ENCODE data around the gene ANG.
"Not testable (repeated sequence)": the region's sequence is repeated elsewhere in the genome, so short reads cannot be mapped to it uniquely, and the experiment has no call there.

The ANG gene

DNA sequence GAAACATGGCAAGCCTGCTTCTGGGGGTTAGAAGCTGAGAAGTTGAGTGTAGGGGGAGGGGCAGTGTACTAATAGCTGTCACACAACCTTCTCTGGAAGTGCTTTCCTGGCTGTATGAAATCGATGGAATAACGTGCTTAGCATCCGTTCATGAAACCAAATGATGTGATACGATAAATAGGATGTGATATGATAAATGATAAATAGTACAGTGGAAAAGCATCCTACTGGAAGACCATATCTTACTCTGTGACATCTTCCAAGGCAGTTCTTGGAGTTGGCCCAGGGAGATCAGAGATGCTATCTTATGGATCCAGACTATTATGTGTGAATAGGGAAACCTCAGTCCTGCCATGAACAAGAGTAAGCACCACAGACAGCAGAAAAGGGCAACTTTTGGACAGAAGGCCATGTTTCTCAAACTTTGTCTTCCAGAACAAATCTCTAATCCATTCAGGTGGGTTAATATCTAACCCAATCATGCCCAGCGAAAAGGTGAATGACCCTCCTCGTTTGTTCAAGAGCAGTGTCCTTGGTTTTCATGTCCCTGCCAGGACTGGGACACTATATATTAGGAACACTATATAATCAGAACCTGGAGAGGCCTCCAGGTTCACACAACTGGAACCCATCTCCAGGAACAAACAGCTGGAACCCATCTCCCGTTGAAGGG is at the start of gene ANG:
Gene ANG, plus strand, starts transcription at position 598 of the 673 bp plus-strand sequence. CDS start 4,801 bp downstream, outside the sequence.
- DNase-seq: no peak

DNA sequence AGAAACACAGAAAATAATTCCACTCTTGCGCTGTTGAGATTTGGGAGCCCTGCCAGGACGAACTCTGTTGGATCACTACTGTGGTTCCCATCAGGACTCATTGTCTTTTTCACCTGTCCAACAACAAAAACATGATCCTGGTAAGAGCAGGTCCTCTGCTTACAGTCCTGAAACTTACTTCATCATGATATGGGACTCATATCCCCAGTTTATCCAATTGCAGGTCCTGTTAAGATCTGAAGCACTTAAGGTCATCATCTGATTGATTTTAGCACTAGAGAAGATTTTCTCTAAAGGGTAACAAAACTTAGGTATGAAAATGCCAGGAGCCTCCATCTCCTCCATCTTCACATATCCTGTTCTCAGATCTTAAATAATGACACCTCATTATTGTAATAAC is 47.0 kb upstream of the ANG start, which contains the start of gene OR6S1:
Gene OR6S1, minus strand, starts transcription at position 101 of the 400 bp plus-strand sequence. Its CDS starts 0 bp downstream, at position 101.
- no peak for DNase-seq

DNA sequence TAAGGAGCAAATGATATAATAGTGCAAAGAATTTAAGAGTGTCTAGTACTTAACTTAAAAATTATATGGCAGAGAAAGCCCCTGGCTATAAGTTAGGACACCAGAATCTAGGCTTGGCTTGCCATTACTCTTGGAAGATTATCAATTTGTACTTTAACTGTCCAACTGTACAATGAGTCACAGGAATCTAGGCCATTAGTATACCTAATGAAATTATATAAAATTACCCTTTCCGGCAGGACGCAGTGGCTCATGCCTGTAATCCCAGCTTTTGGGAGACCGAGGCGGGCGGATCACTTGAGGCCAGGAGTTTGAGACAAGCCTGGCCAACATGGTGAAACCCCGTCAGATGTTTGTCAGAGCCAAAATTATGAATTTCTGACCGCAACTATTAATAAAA is 46.4 kb upstream of the ANG start:
- DNase-seq: no peak

DNA sequence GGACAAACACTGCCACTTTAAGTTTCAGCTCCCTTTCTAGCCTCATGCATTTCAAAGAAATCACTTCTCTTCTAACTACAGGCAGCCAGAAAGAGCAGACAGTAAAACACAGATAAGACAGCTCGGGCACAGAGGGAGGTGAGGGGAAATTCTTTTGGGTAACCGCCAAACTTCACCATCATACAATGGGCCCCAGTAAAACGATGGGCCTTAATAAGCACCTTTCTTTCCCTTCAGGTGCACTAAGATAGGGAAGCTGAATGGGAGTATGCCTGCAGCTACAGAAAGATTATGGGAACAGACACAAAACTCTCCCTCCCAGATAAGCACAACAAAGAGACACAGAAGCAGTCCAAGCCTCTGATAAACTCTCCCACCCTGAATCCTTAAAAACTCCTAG is 45.8 kb upstream of the ANG start:
- DNase-seq: not testable (repeated sequence)

DNA sequence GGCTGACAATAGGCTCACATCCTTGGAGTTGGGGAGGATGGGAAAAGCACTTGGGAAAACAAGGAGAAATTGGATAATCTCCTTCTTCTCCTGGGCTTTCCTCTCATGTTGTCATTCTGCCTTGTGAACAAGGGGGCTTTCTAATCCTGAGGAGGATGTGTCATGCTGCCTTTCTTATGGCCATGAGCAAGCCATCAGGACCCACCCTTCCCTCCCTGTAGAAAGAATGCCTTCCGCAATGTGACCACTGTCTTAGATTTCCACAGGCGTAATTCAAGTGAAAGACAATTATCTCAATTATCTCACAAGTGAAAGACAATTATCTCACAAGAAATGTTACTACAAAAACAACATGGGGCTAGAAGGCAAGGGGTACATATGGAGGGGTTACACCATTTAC is 44.0 kb upstream of the ANG start:
- DNase-seq: no peak

DNA sequence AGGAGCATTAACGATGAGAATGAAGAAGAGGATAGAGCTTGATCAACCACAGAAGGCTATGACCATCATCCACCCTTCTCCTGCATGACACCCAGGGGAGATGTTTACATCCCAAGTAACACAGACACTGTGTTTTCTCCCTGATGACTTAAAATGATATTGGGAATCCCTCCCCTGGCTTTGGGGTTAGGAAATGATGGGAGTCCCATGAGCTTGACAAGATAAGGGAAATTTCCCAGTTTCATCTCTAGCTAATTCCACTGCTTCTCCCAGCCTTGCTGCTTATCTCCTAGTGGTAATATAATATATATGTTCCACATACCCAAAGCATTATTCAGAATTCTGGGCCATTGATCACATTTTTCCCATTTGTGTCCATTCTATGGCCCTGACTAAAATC is 43.1 kb upstream of the ANG start:
- DNase-seq: no peak

DNA sequence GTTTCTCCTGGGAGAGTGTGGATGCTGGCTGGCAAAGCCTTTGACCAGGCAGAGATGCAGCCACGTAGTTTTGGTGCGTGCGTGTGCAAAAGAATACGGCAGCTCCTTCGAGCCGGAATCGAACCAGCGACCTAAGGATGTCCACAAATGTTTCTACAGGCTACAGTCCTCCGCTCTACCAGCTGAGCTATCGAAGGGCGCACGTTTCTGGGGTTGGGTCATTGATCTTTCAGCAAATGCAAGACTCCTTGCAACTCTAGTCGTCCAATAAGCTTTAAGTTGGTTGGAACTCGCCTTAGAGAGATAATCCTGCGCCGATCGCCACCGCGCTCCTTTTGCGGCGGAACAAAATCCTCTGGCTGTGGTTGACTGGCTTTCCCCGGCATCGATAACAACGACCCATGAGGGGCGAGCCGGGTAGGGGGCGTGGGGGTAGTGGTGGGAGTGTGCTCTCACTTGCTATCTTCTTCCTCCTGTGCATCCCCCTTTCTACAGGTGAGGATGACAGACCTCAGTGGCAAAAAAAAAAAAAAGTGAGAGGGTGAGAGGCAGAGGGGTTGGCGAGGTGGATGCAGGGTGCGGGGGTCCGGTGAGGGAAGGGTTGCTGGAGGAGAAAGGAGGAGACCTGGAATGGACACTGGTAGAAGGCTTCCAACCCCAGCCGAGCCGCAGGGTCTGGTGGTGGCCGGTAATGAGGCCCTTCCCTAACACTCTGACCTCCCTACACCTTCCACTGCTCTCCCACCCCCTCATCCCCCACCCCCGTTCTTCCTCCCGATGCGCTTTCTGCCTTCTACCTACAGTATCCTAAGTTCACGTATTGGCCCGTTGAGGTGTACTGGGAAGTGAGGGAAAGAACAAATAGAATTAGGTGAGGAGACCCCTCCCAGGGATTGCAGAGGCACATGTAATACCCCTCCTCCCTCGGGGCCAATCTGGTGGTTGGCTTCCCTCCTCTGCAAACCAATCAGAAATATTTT is 35.3 kb upstream of the ANG start:
- peak; percentile 50 for DNase-seq

DNA sequence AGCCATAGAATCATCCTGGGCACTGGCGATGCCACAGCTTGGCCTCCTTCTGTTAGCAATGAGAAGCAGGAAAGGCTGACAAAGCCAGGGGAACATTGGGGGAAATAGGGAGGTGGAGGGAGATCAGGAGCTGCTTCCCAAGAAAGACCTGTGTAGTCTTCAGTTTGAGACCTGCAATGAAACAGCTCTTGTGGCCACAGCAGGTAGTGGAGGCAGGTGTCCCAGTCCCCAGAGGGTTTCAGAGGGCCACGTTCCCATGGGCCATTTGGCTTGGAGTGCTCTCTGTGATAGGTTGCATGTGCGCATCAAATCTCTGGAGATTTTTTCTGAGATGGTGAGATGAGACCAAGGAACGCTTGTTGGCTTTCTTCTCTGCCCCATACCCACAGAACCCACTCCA is 32.7 kb upstream of the ANG start:
- DNase-seq: no peak

DNA sequence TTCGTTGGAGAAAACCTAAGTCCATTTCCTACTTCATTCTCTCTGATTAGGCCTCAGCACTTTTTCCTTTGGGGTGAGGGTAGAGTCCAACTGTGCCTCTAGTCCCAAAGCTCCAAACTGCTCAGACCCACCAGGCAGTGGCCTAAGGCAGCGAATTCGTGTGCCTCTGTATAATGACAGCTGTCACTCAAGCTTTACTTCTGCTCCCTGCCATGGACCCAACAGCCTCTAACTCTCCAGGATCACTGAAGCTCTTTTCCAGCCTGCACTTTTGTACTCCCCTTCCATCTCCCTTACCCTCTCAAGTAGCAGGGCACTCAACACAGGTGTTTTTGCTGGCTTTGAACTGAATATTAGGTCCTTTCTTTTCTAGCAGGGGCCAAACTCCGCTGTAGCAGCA is 32.3 kb upstream of the ANG start:
- DNase-seq: no peak

DNA sequence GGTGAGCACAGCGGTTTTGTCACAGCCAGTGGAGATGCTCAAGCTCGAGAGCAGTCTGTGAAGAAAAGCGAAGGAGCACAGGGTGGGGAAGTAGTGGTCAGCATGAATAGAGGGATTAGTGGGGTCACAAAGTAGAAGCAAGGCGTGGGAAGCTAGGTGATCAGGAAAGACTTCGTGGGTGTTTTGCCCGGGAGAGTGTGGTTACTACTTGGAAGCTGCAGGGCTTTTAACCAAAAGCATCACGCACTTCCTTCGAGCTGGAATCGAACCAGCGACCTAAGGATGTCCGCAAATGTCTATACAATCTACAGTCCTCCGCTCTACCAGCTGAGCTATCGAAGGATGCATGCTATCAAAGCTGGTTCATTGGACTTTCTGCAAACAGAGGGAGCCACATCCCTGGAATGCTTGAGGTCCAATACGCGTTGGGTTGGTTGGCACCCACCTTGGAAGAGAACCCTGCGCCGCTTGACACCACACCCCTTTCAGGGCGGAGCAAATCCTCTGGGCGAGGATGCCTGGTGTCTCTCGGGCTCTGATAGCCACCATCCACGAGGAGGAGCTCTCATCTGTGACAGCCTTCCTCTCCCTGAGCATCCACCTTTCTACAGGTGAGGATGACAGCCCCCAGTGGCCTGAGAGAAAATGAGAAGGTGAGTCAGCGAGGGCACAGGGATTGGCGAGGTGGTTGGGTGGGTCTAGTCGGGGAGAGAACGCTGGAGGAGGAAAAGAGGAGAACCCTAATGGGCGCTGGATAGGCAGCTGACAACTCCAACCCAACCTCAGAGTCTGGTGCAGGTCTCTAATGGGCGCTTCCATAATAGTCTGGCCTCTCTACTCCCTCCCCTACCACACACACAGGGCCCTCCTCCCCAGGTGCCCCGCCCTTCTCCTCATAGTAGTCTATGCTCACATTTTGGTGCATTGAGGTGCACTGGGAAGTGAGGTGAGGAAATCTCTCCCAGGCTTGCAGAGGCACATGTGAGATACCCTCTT is 31.1 kb upstream of the ANG start:
- no peak for DNase-seq

DNA sequence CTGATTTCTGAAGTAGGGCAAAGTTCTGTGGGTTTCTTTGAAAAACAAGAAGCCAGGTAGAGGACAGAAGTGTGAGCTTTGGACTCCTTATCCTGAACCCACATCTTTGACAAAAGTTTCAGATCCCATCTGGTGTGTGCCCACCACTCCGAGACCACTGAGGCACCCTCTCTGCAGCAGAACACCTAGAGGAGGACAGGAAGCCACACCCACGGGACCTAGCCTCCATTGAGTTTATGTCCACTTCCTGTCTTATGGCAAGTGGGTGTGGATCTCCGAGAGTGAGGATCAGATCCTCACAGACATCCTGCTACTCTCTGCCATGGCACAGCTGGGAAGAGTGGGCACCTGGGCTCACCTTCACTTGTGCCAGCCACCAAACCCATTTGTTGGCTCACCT is 30.3 kb upstream of the ANG start:
- DNase-seq: no peak

DNA sequence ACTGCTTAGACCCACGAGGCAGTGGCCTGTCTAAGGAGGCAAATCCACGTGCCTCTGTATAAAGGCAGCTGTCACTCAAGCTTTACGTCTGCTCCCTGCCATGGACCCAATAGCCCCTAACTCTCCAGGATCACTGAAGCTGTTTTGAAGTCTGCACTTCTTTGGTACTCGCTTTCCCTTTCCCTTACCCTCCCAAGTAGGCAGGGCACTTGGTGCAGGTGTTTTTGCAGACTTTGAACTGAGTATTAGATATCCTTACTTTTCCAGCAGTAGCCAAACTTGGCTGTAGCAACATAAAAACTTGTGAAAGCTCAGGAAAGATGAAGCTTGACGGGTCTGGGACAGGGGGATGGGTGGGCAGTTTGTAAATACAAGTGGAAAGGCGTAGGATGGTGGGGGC is 29.2 kb upstream of the ANG start:
- DNase-seq: no peak

DNA sequence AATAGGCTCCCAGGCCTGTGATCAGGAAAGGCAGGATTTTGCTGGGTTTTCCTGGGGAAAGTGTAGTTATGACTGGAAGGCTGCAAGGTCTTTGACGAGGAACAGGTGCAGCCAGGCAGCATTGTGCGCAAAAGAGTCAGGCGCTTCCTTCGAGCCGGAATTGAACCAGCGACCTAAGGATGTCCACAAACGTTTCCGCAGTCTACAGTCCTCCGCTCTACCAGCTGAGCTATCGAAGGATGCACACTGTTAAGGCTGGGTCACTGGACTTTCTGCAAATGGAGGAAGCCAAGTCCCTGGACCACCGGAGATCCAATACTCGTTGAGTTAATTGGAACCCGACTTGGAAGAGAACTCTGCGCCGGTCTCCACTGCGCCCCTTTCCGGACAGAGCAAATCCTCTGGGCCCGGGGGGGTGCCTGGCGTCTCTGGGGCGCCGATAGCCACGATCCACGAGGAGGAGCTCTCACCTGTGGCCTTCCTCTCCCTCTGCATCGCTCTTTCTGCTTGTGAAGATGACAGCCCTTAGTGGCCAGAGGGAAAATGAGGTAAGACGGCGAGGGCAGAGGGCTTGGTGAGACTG is 28.7 kb upstream of the ANG start:
- no peak for DNase-seq

DNA sequence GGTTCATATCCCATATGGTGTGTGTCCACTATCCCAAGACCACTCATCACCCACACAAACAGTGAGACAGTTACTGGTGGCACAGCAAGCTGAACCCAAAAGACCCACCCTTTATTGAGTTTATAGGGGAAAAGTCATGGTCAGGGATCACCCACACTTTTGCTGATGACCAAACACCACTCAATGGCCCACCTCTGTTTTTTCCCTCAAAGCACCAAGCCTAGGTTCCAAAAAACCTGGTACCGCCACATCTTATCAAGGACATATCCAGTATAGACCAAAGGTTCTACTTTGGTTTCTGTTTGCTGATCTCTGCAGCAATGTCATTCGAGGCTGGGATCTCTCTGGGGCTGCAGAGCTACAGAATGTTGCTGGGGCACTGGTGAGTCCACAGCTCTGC is 27.4 kb upstream of the ANG start:
- no peak for DNase-seq

DNA sequence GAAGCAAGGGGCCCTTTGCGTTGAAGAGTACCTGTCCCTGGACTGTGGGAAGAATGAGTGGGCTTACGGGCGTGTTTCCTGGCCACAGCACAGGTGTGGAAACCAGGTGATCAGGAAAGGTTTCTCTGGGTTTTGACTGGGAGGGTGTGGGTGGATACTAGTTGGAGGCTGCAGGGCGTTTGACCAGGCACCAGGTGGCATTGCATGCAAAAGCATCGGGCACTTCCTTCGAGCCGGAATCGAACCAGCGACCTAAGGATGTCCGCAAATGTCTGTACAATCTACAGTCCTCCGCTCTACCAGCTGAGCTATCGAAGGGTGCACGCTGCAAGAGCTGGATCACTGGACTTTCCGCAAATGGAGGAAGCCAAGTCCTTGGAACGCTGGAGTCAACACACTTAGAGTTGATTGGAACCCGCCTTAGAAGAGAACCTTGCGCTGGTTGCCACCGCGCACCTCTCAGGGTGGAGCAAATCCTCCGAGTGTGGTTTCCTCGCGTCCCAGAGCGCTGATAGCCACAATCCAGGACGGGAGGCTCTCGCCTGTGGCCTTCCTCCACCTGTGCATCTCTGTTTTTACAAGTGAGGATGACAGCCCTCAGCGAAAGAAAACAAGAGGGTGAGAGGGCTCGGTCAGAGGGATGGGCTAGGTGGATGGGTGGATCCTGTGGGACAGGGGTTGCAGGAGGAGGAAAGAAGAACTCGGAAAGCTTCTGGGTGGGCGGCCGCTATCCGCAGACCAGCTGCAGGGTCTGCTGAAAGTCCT is 25.4 kb upstream of the ANG start:
- peak; percentile 54 for DNase-seq

DNA sequence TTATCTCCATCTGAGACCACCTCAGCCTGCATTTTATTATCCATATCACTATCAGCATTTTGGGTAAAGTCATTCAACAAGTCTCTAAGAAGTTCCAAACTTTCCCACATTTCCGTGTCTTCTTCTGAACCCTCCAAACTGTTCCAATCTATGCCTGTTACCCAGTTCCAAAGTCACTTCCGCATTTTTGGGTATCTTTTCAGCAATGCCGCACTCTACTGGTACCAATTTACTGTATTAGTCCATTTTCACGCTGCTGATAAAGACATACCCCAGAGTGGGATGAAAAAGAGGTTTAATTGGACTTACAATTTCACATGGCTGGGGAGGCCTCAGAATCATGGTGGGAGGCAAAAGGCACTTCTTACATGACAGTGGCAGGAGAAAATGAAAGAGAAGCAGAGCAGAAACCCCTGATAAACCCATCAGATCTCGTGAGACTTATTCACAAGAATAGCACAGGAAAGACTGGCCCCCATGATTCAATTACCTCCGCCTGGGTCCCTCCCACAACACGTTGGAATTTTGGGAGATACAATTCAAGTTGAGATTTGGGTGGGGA is 22.1 kb upstream of the ANG start:
- DNase-seq: not testable (repeated sequence)

DNA sequence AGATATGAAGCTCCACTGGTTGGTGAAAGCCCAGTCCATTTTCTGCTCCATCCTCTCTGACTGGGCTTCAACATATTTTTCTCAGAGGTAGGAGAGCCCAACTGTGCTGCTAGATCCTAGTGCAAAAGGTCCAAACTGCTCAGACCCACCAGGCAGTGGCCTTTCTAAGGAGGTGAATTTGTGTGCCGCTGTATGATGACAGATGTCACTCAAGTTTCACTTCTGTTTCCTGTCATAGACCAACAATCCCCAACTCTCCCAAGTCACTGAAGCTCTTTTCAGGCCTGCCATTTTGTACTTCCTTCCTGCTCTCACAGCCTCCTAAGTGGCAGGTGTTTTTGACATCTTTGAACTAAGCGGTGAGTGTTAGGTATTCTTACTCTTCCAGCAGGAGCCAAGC is 20.6 kb upstream of the ANG start:
- no peak for DNase-seq

DNA sequence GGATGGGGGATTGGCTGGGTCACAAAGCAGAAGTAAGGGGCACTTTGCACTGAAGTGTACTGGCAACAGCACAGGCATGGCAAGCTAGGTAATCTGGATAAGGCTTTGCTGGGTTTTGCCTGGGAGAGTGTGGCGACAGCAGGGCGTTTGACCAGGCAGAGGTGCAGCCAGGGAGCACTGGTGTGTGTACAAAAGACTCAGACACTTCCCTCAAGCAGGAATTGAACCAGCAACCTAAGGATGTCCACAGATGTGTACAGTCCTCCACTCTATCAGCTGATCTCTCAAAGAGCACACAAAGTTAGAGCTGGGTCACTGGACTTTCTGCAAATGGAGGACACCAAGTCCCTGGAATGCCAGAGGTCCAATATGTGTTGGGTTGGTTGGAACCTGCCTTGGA is 19.6 kb upstream of the ANG start:
- DNase-seq: no peak

DNA sequence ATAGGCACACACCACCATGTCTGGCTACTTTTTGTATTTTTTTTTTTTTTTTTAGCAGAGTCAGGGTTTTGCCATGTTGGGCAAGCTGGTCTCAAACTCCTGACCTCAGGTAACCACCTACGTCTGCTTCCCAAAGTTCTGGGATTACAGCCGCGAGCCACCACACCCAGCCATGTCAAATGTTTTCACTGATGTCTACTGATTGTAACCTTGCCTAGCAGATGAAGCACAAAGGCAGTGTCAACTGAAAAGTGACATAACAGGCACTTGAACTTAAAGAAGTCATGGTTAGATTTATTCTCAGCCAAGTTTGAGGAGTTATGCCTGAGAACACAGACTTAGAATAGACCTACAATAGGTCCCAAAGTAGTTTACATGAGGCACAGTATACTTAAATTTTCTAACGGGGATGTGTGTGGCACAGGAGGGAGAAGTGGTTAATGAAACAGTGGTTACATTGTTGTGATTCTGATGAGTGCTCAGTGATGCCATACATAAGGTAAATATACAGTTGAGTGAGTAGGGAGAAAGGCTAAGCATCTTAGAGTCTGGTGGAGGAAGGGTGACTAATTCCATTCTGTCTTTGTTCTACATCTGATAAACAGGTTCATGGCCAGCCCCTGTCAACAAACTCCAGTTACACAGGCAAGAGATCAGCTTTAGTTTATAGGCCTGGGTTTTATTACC is 16.8 kb upstream of the ANG start:
- no peak for DNase-seq

DNA sequence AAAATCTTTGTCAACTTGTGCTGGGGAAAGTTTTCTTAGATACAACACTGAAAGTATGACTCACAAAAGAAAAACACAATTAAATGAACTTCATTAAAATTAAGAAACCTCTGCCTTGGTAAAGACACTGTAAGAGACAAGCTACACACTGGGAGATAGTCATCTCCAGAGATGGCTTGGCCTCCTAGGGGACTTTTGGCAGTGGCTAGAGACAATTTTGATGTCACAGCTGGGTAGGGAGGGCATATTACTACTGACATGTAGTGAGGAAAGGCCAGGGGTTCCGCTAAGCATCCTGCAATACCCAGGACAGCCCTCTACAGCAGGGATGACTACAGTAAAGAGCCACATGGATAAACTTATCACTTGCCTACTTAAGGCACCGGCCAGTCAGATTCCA is 12.9 kb upstream of the ANG start:
- DNase-seq: no peak

DNA sequence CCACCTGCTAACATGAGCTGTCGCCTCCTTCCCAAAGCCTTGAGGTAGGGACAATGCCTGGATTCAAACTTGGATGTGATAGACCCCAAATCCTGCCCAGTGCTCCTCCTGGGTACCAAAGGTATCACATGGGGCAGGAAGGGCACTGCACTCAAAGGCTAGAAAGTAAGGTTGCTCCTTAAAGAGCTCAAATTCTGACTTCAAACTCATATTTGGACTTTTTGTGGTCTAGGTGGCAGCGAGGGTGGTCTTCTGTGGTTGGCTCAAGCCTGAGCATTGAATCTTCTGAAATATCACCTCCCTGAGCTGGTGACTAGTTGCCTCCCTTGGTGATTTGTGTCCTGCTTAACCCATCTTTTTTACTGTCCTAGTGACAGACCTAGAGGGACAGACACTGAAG is 12.5 kb upstream of the ANG start:
- no peak for DNase-seq
